ENCODE results near the gene STT3B.

The STT3B gene

GRCh38 chr3:31629054-31629453 lies 96.3 kb downstream of the STT3B start:
- H3K27ac ChIP-seq (ENCODE audit: extremely low read depth, low read depth, low read length): no peak overlapping the region
- no peak overlapping the region for H3K4me3 ChIP-seq (ENCODE audit: low read depth, low read length)
- CTCF ChIA-PET: no interaction called here
- H3K9me3 ChIP-seq (ENCODE audit: control insufficient read depth, insufficient read depth, low read depth, low read length): no peaks in the 10 kb centered on the region
- H3K4me1 ChIP-seq (ENCODE audit: control insufficient read depth, insufficient read depth, low read length): no peaks in the 10 kb centered on the region
- peaks cover 0 to 43% of the 10 kb centered on the region in 2 experiments; a peak in 1 of 3 replicates for H3K36me3 ChIP-seq (ENCODE audit: control insufficient read depth in 2 of 2, insufficient read depth in 1 of 2, low read length in 2 of 2)
- TF ChIP-seq ZNF776 (tag by site-specific recombination; IDR thresholded peaks at IDR 0.05; ENCODE audit: borderline replicate concordance) (no peak), ZSCAN23 (tag by site-specific recombination; IDR thresholded peaks at IDR 0.05) (no peak), ZNF169 (tag by site-specific recombination; IDR thresholded peaks at IDR 0.05) (no peak), ZBTB44 (tag by site-specific recombination; IDR thresholded peaks at IDR 0.05) (no peak)
- POLR2A ChIA-PET: no interaction called here

GRCh38 chr3:31634476-31634875 lies 101.8 kb downstream of the STT3B start:
- no peak for TF ChIP-seq ZNF624 (tag by site-specific recombination; IDR thresholded peaks at IDR 0.05)
- TF ChIP-seq MEIS1 (CRISPR knock-in tag; IDR thresholded peaks at IDR 0.05; ENCODE audit: borderline replicate concordance): no peak
- no peak for TF ChIP-seq ZNF518A (tag by site-specific recombination; conservative IDR thresholded peaks at IDR 0.05; ENCODE audit: low read depth)
- no peak for TF ChIP-seq ZNF600 (tag by site-specific recombination; IDR thresholded peaks at IDR 0.05)
- TF ChIP-seq OSR2 (tag by site-specific recombination; IDR thresholded peaks at IDR 0.05): no peak
- TF ChIP-seq GLIS1 (tag by site-specific recombination; IDR thresholded peaks at IDR 0.05): no peak
- TF ChIP-seq ZNF354C (tag by site-specific recombination; IDR thresholded peaks at IDR 0.05; ENCODE audit: borderline replicate concordance, low read depth): no peak
- no peak for TF ChIP-seq ZNF214 (tag by site-specific recombination; IDR thresholded peaks at IDR 0.05; ENCODE audit: borderline replicate concordance)
- no peak for TF ChIP-seq ZBTB10 (tag by site-specific recombination; IDR thresholded peaks at IDR 0.05)
- TF ChIP-seq ZNF416 (tag by site-specific recombination; IDR thresholded peaks at IDR 0.05): no peak
- TF ChIP-seq ZBTB20 (tag by site-specific recombination; IDR thresholded peaks at IDR 0.05): no peak
- no peaks in the 10 kb centered on the region for H3K9me3 ChIP-seq (ENCODE audit: control insufficient read depth, insufficient read depth, low read depth, low read length)
- POLR2A ChIA-PET: no interaction called here
- H3K4me1 ChIP-seq (ENCODE audit: control insufficient read depth, insufficient read depth, low read length): no peaks in the 10 kb centered on the region
- no peak overlapping the region for H3K4me3 ChIP-seq (ENCODE audit: low read depth, low read length)
- peaks cover 0 to 35% of the 10 kb centered on the region in 2 experiments; a peak in 1 of 3 replicates for H3K36me3 ChIP-seq (ENCODE audit: control insufficient read depth in 2 of 2, insufficient read depth in 1 of 2, low read length in 2 of 2)
- CTCF ChIA-PET: no interaction called here
- no peak overlapping the region for H3K27ac ChIP-seq (ENCODE audit: extremely low read depth, low read depth, low read length)

Data from HEK293 (cell line).